22Rv1 (cell line): Measurements from ENCODE around the gene EIF4E1B.
"Not testable (repeated sequence)": the region's sequence is repeated elsewhere in the genome, so short reads cannot be mapped to it uniquely, and the experiment has no call there.

Source experiments
- H3K27ac ChIP-seq: fragments of 450-650 bp; 2 replicates; pipeline ENCODE4 v1.5.1; 2017
- CTCF ChIP-seq: fragments of 450-650 bp; IDR thresholded peaks from 2 replicates; pipeline ENCODE4 v1.5.1; 2017; ENCODE audit warnings: mild to moderate bottlenecking
- ZFX ChIP-seq: fragments of 450-650 bp; IDR thresholded peaks from 2 replicates; pipeline ENCODE4 v1.6.1; 2017; ENCODE audit warnings: antibody characterized with exemption, borderline replicate concordance

EIF4E1B gene

GRCh38 chr5:176629853-176630680 lies at the start of gene EIF4E1B, which contains the start of gene SNCB:
TSS of gene EIF4E1B (plus strand) at chr5:176630675. CDS start at chr5:176642788, 12,113 bp downstream.
TSS of gene SNCB (minus strand) at chr5:176630534. CDS start at chr5:176629654, 880 bp downstream.
- TF ChIP-seq CTCF, result peak; percentile 30; the same call in 1 of the 2 replicates
- no peak for TF ChIP-seq ZFX
- H3K27ac ChIP-seq, result no peak within 1 kb of the TSS

DNA sequence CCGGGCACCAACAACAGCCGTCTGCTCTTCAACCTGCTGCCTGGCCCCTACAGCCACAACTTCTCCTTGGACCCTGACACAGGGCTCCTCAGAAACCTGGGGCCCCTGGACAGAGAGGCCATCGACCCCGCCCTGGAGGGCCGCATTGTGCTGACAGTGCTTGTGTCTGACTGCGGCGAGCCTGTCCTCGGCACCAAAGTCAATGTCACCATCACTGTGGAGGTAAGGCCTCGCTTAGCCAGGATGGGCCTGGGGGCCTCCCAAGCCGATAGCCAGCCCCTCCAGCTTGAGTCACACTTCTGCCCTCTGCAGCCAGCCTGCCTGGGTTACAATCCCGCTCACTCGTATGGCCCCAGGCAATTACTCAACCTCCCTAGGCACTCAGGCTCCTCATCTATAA lies 49.1 kb upstream of the EIF4E1B start:
- TF ChIP-seq ZFX (no peak), CTCF (no peak)
- H3K27ac ChIP-seq, result no peak overlapping the region

- no peak overlapping the region for H3K27ac ChIP-seq
- TF ChIP-seq CTCF (no peak), ZFX (no peak)
Measured at GRCh38 chr5:176583076-176583475, 47.4 kb upstream of the EIF4E1B start.

DNA sequence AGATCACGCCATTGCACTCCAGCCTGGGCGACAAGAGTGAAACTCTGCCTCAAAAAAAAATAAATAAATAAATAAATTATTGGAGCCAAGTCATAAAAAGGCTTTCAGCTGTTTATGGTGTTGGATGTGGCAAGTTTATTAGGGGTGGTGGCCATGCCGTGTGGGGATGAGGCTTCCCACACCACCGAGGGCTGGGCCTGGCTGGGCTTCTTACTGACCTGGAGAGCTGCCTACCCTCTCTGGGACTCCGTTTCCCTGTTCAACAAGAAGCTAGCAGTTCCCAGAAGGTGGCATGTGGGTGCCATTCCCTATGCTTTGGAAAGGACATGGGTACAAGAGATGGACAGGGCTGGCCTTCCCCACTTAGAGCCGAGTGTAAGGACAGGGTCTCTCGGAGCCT lies 43.1 kb upstream of the EIF4E1B start:
- TF ChIP-seq CTCF (no peak), ZFX (no peak)
- H3K27ac ChIP-seq, result no peak overlapping the region

DNA sequence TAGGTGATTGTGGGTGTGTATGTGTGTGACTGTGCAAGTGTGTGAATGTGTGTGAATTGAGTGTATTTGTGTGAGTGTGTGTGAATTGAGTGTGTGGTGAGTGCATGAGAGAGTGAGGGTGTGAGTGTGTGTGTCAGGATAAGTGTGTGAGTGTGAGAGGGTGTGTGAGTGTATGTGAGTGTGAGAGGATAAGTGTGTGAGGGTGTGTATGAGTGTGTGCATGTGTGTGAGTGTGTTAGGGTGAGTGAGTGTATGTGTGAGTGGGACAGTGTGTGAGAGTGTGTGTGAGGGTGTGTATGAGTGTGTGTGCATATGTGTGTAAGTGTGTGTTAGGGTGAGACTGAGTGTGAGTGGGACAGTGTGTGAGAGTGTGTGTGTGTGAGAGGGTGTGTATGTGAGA lies 42.2 kb upstream of the EIF4E1B start:
- TF ChIP-seq CTCF (no peak), ZFX (no peak)
- no peak overlapping the region for H3K27ac ChIP-seq

- no peak for TF ChIP-seq ZFX
- TF ChIP-seq CTCF, result no peak
- no peak overlapping the region for H3K27ac ChIP-seq
Measured at GRCh38 chr5:176589039-176589769, 41.3 kb upstream of the EIF4E1B start.

DNA sequence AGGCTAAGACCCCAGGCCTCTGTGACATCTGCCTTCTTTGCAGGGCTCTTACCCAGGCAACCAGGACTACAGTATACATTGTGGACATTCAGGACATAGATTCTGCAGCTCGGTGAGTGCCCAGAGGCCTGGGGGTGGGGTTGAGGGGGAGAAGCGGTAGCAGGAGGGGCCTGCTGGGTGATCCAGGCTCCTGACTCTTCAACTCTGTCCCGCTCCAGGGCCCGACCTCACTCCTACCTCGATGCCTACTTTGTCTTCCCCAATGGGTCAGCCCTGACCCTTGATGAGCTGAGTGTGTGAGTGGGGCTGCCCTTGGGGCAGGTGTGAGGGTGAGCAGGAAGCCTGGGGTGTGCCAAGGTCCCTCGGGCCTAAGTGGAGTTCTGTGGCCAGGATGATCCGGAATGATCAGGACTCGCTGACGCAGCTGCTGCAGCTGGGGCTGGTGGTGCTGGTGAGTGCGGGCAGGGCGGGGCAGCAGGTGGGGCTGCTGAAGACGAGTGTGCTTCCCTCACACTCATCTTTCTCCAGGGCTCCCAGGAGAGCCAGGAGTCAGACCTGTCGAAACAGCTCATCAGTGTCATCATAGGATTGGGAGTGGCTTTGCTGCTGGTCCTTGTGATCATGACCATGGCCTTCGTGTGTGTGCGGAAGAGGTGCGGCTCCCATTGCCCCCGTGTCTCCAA lies 40.3 kb upstream of the EIF4E1B start:
- TF ChIP-seq ZFX (no peak), CTCF (no peak)
- H3K27ac ChIP-seq, result no peak overlapping the region

GRCh38 chr5:176591667-176592066 lies 38.8 kb upstream of the EIF4E1B start:
- H3K27ac ChIP-seq, result not testable (repeated sequence)
